GM21360 (cell line): ENCODE data around the gene NCKAP1.
"Not testable (repeated sequence)": the region's sequence is repeated elsewhere in the genome, so short reads cannot be mapped to it uniquely, and the experiment has no call there.

Experiments
- ATAC-seq: cut with Tn5 transposase; IDR thresholded peaks from one replicate; pipeline ENCODE4 v1.9.1; 2021; ENCODE audit warnings: mild to moderate bottlenecking, moderate library complexity; ENCODE audit not compliant: unreplicated experiment

Gene NCKAP1

DNA sequence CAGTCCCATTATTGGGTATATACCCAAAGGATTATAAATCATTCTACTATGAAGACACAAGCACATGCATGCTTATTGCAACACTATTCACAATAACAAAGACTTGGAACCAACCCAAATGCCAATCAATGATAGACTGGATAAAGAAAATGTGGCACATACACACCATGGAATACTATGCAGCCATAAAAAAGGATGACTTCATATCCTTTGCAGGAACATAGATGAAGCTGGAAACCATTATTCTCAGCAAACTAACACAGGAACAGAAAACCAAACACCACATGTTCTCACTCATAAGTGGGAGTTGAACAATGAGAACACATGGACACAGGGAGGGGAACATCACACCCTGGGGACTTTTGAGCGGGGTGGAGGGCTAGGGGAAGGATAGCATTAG is 158.2 kb downstream of the NCKAP1 start:
- not testable (repeated sequence) for ATAC-seq

DNA sequence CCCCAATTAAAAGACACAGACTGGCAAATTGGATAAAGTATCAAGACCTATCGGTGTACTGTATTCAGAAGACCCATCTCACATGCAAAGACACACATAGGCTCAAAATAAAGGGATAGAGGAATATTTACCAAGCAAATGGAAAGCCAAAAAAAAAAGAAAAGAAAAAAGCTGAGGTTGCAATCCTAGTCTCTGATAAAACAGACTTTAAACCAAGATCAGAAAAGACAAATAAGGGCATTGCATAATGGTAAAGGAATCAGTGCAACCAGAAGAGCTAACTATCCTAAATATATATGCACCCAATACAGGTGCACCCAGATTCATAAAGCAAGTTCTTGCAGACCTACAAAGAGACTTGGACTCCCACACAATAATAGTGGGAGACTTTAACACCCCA is 161.6 kb downstream of the NCKAP1 start:
- ATAC-seq = not testable (repeated sequence)

DNA sequence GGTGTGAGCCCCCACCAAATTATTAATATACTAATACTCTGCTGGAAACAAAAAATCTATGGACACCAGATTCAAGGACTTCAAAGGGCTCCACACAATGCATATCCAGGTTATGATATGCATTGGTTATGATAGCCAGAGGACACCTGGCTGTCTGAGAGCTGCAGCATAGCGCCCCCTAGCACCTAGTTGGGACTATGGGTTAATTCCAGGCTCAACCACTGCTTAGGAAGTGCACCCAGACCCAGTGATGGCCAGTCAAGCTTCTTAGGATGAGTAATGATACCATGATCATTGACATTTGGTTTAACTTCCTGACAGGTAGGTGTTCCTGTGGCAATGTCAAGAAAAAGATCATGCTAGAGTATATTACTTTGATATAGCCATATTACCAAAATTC is 168.0 kb downstream of the NCKAP1 start:
- ATAC-seq = no peak

DNA sequence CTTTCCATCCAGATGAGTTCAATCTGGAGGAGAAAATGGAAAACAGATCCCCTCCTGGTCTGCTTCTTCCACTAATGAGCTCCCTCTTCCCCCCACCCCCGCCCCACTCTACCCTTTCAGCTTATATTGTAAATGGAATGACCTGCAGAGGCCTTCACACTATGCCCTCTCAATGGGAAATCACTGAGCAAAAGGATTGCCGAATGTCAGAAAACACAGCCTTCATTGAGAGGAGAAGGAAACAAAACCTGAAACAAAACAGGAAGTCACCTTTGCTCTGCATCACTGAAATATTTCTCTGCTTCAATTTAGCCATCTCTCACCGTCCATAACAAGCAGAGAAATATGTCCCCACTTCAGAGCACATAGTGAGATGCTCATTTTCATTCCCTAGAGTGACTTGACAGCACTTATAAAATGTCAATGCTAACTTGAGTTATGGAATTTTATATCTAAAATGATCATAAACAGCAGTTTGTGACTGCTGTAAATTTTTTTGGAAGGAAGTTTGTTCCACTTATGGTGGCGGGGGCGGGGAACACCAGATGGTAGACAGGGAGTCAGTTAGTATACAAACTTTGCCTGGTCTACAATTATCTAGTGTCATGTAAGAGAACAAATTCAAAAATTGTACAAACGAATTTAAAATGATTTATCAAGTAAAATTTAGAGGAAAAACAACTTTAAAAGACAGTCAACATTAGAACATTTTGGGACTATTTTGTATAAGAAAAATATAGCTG is 170.0 kb downstream of the NCKAP1 start:
- ATAC-seq = no peak

DNA sequence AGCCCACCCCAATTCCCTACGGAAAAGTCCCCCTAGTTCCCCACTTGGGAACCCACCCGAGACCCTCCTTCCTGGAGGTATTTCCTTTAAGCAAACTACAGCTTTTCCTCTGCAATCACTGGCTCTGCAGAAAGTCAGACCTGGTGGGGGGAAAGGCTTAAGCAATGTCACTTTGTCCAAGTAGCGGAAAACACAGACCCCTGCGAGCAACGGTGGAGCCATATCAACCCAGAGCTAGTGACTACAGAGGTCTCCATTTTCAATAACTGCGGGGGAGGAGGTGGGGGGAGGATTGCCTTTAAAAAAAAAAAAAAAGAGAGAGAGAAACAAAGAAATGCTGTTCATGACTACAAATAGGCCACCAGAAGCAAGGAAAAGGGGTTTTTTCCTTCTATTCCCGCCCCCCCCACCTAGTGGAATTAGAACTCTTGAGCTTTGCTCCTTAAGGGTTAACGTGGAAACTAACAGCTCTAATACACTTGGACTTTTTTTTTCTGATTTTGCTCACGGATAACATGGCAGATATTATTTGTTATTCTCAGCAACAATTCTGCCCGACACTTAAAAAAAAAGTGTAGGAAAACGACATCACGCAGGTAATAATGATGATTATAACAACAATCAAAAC is 170.7 kb downstream of the NCKAP1 start:
- ATAC-seq = no peak

DNA sequence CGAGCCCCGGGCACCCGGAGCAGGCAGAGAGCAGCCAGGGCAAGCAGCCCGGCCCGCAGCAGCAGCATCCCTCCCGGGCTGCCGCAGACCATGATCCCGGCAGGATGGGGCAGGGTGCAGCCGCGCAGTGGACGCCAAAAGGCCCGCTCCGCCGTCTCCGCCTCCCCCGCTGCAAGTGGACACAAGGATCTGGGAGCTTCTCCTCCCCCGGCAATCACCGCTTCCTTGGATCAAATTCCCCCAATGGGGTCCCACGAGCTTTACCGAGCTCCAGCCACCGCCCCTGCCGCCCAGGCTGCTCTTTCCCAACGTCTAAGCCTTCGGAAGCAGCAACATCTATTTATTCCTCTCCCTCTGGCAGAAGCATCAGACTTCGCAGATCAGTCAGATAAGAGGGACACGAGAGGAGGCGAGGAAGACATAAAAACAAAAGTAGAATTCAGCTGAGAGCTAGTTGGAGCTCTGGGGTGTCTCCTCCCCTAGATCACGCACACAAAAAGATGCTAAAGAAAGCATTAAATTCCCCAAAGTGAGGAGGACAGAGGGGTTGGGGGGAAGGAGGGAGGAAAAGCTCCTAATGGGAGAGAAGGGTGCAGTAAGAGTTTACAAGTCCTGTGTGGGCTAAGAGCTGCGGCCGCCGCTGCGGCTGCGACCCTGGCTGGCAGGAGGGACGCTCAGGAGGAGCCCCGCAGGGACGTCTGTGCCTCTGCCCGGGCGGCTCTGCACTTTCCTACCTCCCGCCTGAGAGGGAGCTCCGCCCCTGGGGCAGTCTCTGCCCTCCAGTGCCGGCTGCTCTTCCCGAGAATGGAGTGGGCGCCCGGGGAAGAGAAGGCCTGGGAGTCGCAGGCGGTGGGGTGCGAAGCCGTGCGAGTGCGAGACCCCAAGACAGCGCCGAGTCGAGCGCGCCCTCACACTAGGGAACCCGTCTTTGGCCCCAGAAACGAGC is 171.5 kb downstream of the NCKAP1 start, which contains the start of gene FRZB:
FRZB (minus strand) TSS at position 177 of the 946 bp plus-strand sequence; CDS start at position 92, 85 bp downstream.
- no peak for ATAC-seq

DNA sequence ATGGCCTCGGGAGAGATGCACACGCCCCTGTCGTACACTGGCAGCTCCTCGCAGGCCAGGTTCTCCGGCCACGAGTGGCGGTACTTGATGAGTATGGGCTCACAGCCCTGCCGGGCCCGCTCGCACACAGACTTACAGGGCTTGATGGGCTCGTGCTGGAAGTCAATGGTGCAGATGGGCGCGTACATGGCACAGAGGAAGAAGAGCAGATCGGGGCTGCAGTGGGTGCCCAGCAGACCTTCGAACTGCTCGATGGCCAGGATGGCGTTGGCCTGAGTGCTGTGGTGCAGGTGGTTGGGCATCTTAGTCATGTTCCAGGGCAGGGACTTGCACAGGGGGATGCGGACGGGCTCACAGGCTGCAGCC is 172.2 kb downstream of the NCKAP1 start:
- no peak for ATAC-seq

DNA sequence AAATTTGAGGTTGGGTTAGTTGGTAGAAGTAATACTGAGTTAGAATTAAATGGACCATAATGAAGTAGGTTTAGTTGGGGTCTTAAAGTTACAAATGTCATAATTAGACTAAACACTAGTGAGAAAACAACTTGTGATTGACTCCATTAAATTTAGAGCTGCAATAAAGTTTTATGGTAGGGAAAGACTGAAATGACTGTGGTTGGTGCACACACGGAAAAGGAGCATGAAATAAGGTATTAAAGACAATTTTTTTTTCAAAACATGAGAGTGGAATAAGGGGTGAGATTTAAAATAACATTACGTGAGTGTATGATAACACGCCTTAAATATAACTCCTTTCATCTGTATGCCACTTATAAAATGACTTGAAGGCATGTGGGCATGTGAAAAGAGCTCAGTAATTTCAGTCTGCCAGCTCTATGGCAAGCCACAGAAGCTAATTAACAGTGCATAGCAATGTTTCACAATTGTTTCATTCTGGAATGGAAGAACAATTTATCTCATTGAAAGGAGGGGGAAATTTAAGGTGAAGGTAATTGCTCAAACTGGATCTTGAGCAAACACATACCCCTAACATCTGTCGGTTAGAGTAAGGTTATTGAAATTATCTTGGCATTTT is 173.2 kb downstream of the NCKAP1 start:
- no peak for ATAC-seq

DNA sequence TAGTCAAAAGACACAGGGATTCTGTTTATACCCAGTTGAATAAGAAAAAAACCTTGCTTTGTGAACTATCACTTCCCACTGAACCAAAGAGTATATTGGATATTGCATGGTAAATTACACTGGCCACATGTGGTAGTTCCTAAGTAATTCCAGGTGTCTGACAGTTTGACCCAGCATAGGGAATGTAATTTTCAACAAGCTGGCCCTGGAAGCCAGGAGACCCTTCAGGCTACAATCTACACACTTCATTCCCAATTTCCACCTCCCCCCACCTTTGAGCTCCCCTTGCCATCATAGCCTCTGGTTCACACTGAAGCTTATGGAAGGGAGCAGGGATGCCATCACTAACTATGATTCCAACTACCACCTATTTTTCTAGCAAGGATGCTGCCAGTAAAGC is 174.6 kb downstream of the NCKAP1 start:
- ATAC-seq = no peak

DNA sequence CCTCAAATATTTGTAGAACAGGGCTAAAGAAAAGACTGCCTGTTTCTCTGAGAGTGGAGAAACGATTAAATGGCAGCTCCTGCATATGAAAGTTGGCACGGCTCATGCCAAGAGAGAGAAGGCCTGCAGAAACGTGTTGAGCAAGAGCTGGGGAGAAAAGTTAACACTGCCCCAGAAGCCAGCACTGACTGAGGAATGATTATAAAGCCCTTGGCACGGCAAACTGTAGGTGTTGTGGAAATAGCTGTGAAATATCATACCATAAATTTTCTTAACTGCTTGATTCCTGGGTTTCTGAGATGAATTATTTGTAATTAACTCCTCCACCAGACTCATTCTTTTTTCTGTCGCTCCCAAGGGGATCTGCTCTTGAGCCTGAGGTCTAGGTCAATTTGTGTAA is 176.2 kb downstream of the NCKAP1 start:
- no peak for ATAC-seq

DNA sequence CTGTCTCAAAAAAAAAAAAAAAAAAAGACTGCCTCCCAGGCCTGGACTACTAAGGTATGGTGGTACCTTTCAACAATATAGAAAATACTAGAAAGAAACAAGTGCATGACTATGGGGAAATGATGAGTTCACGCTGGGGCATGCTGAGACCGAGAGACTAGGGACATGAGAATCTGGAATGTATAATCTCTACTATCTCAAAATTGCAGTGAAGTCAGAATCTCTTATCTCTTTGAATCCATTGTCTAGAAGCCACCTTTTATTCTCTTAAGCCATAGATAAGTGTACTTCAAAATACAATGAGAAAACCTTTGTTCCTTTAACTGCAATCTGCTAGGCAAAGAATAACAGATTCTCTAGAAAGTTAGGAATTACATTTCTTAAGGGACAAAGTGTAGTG is 177.4 kb downstream of the NCKAP1 start:
- ATAC-seq = no peak
